ENCODE data around the gene P2RX3. TPM values are rescaled to one million over a fixed set of nuclear protein-coding genes. Genes with fewer than 3 reads are reported as not detected.

P2RX3 gene
- total and polyA plus RNA-seq, 10 of the 15 experiments (the other 5 are each of a cell fraction or from before 2014, with no cell fraction given) = 0.05 to 0.12 TPM; not detected in 8

GRCh38 chr11:57380975-57381374, 42.8 kb downstream of the P2RX3 start, which contains the start of gene PRG3:
PRG3 (minus strand) TSS chr11:57381150; CDS start chr11:57380708, 442 bp downstream.
- no peak within 1 kb of the TSS for H3K4me2 ChIP-seq (ENCODE audit: control insufficient read depth, insufficient read depth)
- ChIA-PET RAD21 (ENCODE audit: unreplicated experiment) (no interaction called here), CTCF (no interaction called here), SMC1A (ENCODE audit: uncharacterized antibody, unreplicated experiment) (no interaction called here), POLR2A (interaction anchor here (0.7 kb wide), 1 partner anchor 27 kb away, joined by 3 read pairs; no protein-coding TSS in a partner anchor)
- TF ChIP-seq ZNF622 (IDR thresholded peaks at IDR 0.05) (no peak), ATF7 (IDR thresholded peaks at IDR 0.05; ENCODE audit: low read depth) (no peak)
- H3K27me3 ChIP-seq (replicated peaks in 1 of 2; ENCODE audit: control insufficient read depth in 2 of 2, insufficient read depth in 2 of 2, low read length in 1 of 2) = no peaks in the 10 kb centered on the region; a peak in 1 of 4 replicates
- no peak within 1 kb of the TSS for H3K9ac ChIP-seq (ENCODE audit: control insufficient read depth, insufficient read depth, low read length)
- H3K27ac ChIP-seq (ENCODE audit: control insufficient read depth, insufficient read depth) = no peak within 1 kb of the TSS
- FAIRE-seq (no peak), ATAC-seq (no peak; the same call in 2 of the 3 replicates), DNase-seq (ENCODE audit: low read depth, low spot score) (no peak)
- H3K36me3 ChIP-seq (ENCODE audit: control insufficient read depth in 2 of 2, insufficient read depth in 2 of 2, low read length in 1 of 2) = no peaks in the 10 kb centered on the region
- BruUV-seq (replicated peaks) = no TSS peak
- H4K20me1 ChIP-seq (ENCODE audit: control insufficient read depth, insufficient read depth) = no peaks in the 10 kb centered on the region
- intact Hi-C loops (cut with micrococcal nuclease; ENCODE audit: unreplicated experiment) (no loop called here), in situ Hi-C loops (cut with MboI) (no loop called here)
- H3K4me1 ChIP-seq (ENCODE audit: control insufficient read depth, insufficient read depth, low read length) = no peaks in the 10 kb centered on the region
- no peaks in the 10 kb centered on the region for H3K79me2 ChIP-seq (ENCODE audit: control insufficient read depth, insufficient read depth, low read length)
- no peaks in the 10 kb centered on the region for H3K9me3 ChIP-seq (replicated peaks; ENCODE audit: control insufficient read depth, insufficient read depth, low read length)
- no peak within 1 kb of the TSS for H3K4me3 ChIP-seq
- 20% methylated on average over 2 of the region's 2 CpGs for WGBS (ENCODE audit: insufficient coverage, insufficient replicate concordance, low lambda C conversion rate, missing lambda C conversion rate)
- no peak within 1 kb of the TSS for H2AFZ ChIP-seq (ENCODE audit: control insufficient read depth, low read depth, low read length)

- ChIA-PET SMC1A (ENCODE audit: uncharacterized antibody, unreplicated experiment) (no interaction called here), RAD21 (ENCODE audit: unreplicated experiment) (no interaction called here), CTCF (no interaction called here), POLR2A (no interaction called here)
- Histone ChIP-seq H3K4me3 (no peak overlapping the region), H3K4me2 (ENCODE audit: control insufficient read depth, insufficient read depth) (no peak overlapping the region), H3K9me3 (replicated peaks; ENCODE audit: control insufficient read depth, insufficient read depth, low read length) (no peaks in the 10 kb centered on the region), H4K20me1 (ENCODE audit: control insufficient read depth, insufficient read depth) (no peaks in the 10 kb centered on the region), H2AFZ (ENCODE audit: control insufficient read depth, low read depth, low read length) (no peak overlapping the region), H3K79me2 (ENCODE audit: control insufficient read depth, insufficient read depth, low read length) (no peaks in the 10 kb centered on the region), H3K36me3 (ENCODE audit: control insufficient read depth in 2 of 2, insufficient read depth in 2 of 2, low read length in 1 of 2) (no peaks in the 10 kb centered on the region), H3K4me1 (ENCODE audit: control insufficient read depth, insufficient read depth, low read length) (no peaks in the 10 kb centered on the region), H3K27ac (ENCODE audit: control insufficient read depth, insufficient read depth) (no peak overlapping the region), H3K27me3 (replicated peaks in 1 of 2; ENCODE audit: control insufficient read depth in 2 of 2, insufficient read depth in 2 of 2, low read length in 1 of 2) (no peaks in the 10 kb centered on the region), H3K9ac (ENCODE audit: control insufficient read depth, insufficient read depth, low read length) (no peak overlapping the region)
- 66% methylated on average over 5 of the region's 5 CpGs for whole genome bisulfite sequencing (ENCODE audit: insufficient coverage, insufficient replicate concordance, low lambda C conversion rate, missing lambda C conversion rate)
- FAIRE-seq (no peak), ATAC-seq (no peak), DNase-seq (ENCODE audit: low read depth, low spot score) (no peak)
- BruUV-seq (replicated peaks) = no TSS peak
- intact Hi-C loops (cut with micrococcal nuclease; ENCODE audit: unreplicated experiment) (no loop called here), in situ Hi-C loops (cut with MboI) (no loop called here)
- no peak for TF ChIP-seq RCOR1 (conservative IDR thresholded peaks at IDR 0.05; ENCODE audit: low read depth, low read length)
- no peak for TF ChIP-seq MTA2 (IDR thresholded peaks at IDR 0.05; ENCODE audit: low read depth)
- no peak for TF ChIP-seq ZNF622 (IDR thresholded peaks at IDR 0.05)
Observed at GRCh38 chr11:57386178-57386940, 48.2 kb downstream of the P2RX3 start.
